HUES48 (cell line): ENCODE data around the gene TFF1.
"Not testable (repeated sequence)": the region's sequence is repeated elsewhere in the genome, so short reads cannot be mapped to it uniquely, and the experiment has no call there.

Experiments
- H3K27ac ChIP-seq: one replicate; pipeline ENCODE4 v1.7.0; 2013; ENCODE audit warnings: low read depth, low read length, inconsistent platforms
- H3K27me3 ChIP-seq: 2 replicates; pipeline ENCODE4 v1.6.1; 2013; ENCODE audit warnings: mild to moderate bottlenecking, low read length; ENCODE audit not compliant: control insufficient read depth, insufficient read depth
- H3K36me3 ChIP-seq: 2 replicates; pipeline ENCODE4 v1.6.1; 2013; ENCODE audit warnings: low read length; ENCODE audit not compliant: control insufficient read depth, insufficient read depth
- H3K4me1 ChIP-seq: 2 replicates; pipeline ENCODE4 v1.6.1; 2013; ENCODE audit warnings: mild to moderate bottlenecking, low read length; ENCODE audit not compliant: control insufficient read depth, insufficient read depth
- H3K4me3 ChIP-seq: 2 replicates; pipeline ENCODE4 v1.5.1; 2013; ENCODE audit warnings: mild to moderate bottlenecking, low read depth, low read length
- H3K9ac ChIP-seq: 2 replicates; pipeline ENCODE4 v1.6.1; 2013; ENCODE audit warnings: mild to moderate bottlenecking, low read depth, low read length, moderate library complexity
- H3K9me3 ChIP-seq: 2 replicates; pipeline ENCODE4 v1.6.1; 2013; ENCODE audit warnings: low read length; ENCODE audit not compliant: control insufficient read depth, insufficient read depth

The TFF1 gene

GRCh38 chr21:42408718-42409117 lies 42.4 kb upstream of the TFF1 start:
- not testable (repeated sequence) for H3K9ac ChIP-seq, H3K4me3 ChIP-seq, H3K4me1 ChIP-seq, H3K9me3 ChIP-seq, H3K27me3 ChIP-seq, H3K27ac ChIP-seq, H3K36me3 ChIP-seq

- Histone ChIP-seq H3K36me3 (no peaks in the 10 kb centered on the region), H3K4me1 (0 out of 2 replicates have a peak, but pooled peaks cover 4% of the 10 kb centered on the region), H3K27me3 (no peaks in the 10 kb centered on the region), H3K4me3 (no peak overlapping the region), H3K27ac (no peak overlapping the region), H3K9me3 (no peaks in the 10 kb centered on the region), H3K9ac (no peak overlapping the region)
These were observed 41.1 kb upstream of the TFF1 start for GRCh38 chr21:42407476-42407875.

- Histone ChIP-seq H3K27ac (no peak overlapping the region), H3K9ac (no peak overlapping the region), H3K4me3 (no peak overlapping the region), H3K36me3 (no peaks in the 10 kb centered on the region), H3K4me1 (0 out of 2 replicates have a peak, but pooled peaks cover 4% of the 10 kb centered on the region), H3K9me3 (no peaks in the 10 kb centered on the region), H3K27me3 (no peaks in the 10 kb centered on the region)
These were observed 40.5 kb upstream of the TFF1 start for GRCh38 chr21:42406866-42407265.

- no peaks in the 10 kb centered on the region for H3K36me3 ChIP-seq
- 0 out of 2 replicates have a peak, but pooled peaks cover 4% of the 10 kb centered on the region for H3K4me1 ChIP-seq
- H3K4me3 ChIP-seq = no peak overlapping the region
- no peak overlapping the region for H3K9ac ChIP-seq
- H3K27ac ChIP-seq = no peak overlapping the region
- peaks cover 5% of the 10 kb centered on the region; the same call in 1 of the 2 replicates for H3K9me3 ChIP-seq
- no peaks in the 10 kb centered on the region for H3K27me3 ChIP-seq
These were observed 39.9 kb upstream of the TFF1 start for GRCh38 chr21:42406201-42406621.

GRCh38 chr21:42405064-42406013 lies 39.0 kb upstream of the TFF1 start:
- peaks cover 5% of the 10 kb centered on the region; the same call in 1 of the 2 replicates for H3K9me3 ChIP-seq
- no peak overlapping the region for H3K4me3 ChIP-seq
- H3K27me3 ChIP-seq = no peaks in the 10 kb centered on the region
- H3K9ac ChIP-seq = no peak overlapping the region
- no peak overlapping the region for H3K27ac ChIP-seq
- no peaks in the 10 kb centered on the region for H3K36me3 ChIP-seq
- 0 out of 2 replicates have a peak, but pooled peaks cover 4% of the 10 kb centered on the region for H3K4me1 ChIP-seq

- H3K9me3 ChIP-seq = peaks cover 5% of the 10 kb centered on the region; the same call in 1 of the 2 replicates
- no peak overlapping the region for H3K27ac ChIP-seq
- no peak overlapping the region for H3K9ac ChIP-seq
- H3K27me3 ChIP-seq = no peaks in the 10 kb centered on the region
- no peaks in the 10 kb centered on the region for H3K36me3 ChIP-seq
- no peaks in the 10 kb centered on the region for H3K4me1 ChIP-seq
- no peak overlapping the region for H3K4me3 ChIP-seq
These were observed 38.2 kb upstream of the TFF1 start for GRCh38 chr21:42404539-42404938.

GRCh38 chr21:42403611-42404231 lies 37.4 kb upstream of the TFF1 start, which contains the start of gene UBASH3A:
Gene UBASH3A (plus strand): TSS chr21:42403902. CDS start chr21:42403946, 44 bp downstream.
- Histone ChIP-seq H3K27me3 (no peaks in the 10 kb centered on the region), H3K4me1 (no peaks in the 10 kb centered on the region), H3K27ac (no peak within 1 kb of the TSS), H3K4me3 (no peak within 1 kb of the TSS), H3K9me3 (peaks cover 5% of the 10 kb centered on the region; the same call in 1 of the 2 replicates), H3K36me3 (no peaks in the 10 kb centered on the region), H3K9ac (no peak within 1 kb of the TSS)

GRCh38 chr21:42401820-42402251 lies 35.5 kb upstream of the TFF1 start:
- no peak overlapping the region for H3K9ac ChIP-seq
- H3K27ac ChIP-seq = no peak overlapping the region
- no peaks in the 10 kb centered on the region for H3K36me3 ChIP-seq
- no peaks in the 10 kb centered on the region for H3K27me3 ChIP-seq
- H3K9me3 ChIP-seq = peaks cover 5% of the 10 kb centered on the region; the same call in 1 of the 2 replicates
- H3K4me3 ChIP-seq = no peak overlapping the region
- no peaks in the 10 kb centered on the region for H3K4me1 ChIP-seq

- no peak overlapping the region for H3K27ac ChIP-seq
- H3K36me3 ChIP-seq = no peaks in the 10 kb centered on the region
- no peaks in the 10 kb centered on the region for H3K4me1 ChIP-seq
- H3K4me3 ChIP-seq = no peak overlapping the region
- no peaks in the 10 kb centered on the region for H3K27me3 ChIP-seq
- H3K9ac ChIP-seq = no peak overlapping the region
- peaks cover 5% of the 10 kb centered on the region; the same call in 1 of the 2 replicates for H3K9me3 ChIP-seq
These were observed 34.8 kb upstream of the TFF1 start for GRCh38 chr21:42401154-42401553.

- Histone ChIP-seq H3K4me3 (no peak overlapping the region), H3K36me3 (no peaks in the 10 kb centered on the region), H3K9ac (no peak overlapping the region), H3K27ac (no peak overlapping the region), H3K27me3 (no peaks in the 10 kb centered on the region), H3K4me1 (no peaks in the 10 kb centered on the region), H3K9me3 (peaks cover 5% of the 10 kb centered on the region; the same call in 1 of the 2 replicates)
These were observed 34.2 kb upstream of the TFF1 start for GRCh38 chr21:42400525-42400924.
